GM19035 (cell line): ENCODE data around the gene PLA2G2C.

Experiments
- ATAC-seq: cut with Tn5 transposase; IDR thresholded peaks from one replicate; pipeline ENCODE4 v1.9.1; 2021; ENCODE audit not compliant: unreplicated experiment

PLA2G2C gene

GRCh38 chr1:20209471-20209870, 23.2 kb upstream of the PLA2G2C start:
- ATAC-seq: no peak

DNA sequence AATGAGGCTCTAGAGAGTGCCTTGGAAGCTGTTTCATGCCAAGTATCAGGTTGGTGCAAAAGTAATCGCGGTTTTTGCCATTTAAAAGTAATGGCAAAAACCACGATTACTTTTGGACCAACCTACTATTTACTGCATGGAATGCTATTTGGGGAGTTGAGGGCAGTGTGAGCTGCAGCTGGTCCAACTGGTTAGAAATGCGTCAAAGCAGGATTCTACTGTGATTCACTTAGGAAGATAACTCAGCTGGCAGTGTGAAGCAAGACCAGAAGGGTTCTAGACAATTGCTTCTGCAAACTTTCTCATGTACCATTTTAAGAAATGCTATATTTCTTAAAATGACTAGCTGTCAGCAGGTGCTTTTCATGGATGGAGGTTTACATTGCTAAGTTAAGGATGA, 21.2 kb upstream of the PLA2G2C start:
- no peak for ATAC-seq

DNA sequence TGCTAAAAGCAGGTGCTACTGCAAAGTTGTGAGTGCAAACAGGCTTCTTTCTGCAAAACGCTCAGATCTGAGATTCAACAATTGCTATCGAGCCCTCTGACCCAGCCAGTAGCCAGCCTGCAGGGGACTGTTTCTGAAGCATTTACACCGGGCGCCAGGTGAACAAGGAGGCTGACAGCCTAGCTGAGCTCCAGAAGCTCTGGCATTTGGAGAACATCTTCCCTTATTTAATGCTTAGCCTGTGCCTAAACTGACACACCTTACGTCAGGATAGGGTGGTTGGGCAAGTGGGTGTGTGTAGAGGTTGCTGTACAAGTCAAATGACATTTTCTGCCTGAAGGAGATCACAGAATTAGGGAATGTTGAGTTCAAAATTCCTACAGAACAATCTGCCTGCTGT, 15.8 kb upstream of the PLA2G2C start:
- no peak for ATAC-seq

DNA sequence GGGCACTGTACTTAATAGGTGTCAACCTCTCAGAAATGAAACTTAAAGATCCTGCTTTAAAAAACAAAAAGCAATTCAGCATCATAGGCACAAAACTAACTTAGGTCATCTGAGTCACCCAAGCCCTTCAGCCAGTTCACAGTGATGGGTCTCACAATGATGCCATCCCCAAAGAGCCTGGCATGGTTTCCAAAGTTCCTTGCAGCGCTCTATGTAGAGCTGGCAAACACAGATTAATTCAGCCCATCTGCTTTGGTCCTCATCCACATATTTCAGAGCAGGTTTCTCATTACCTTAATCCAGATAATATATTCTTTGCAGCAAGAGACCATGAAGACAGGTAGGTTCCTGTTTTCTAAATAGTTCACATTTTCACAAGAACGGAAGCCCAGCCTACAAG, 14.6 kb upstream of the PLA2G2C start:
- no peak for ATAC-seq

- no peak for ATAC-seq
Observed at GRCh38 chr1:20199840-20200239, 13.5 kb upstream of the PLA2G2C start.

GRCh38 chr1:20199403-20199802, 13.1 kb upstream of the PLA2G2C start:
- no peak for ATAC-seq

DNA sequence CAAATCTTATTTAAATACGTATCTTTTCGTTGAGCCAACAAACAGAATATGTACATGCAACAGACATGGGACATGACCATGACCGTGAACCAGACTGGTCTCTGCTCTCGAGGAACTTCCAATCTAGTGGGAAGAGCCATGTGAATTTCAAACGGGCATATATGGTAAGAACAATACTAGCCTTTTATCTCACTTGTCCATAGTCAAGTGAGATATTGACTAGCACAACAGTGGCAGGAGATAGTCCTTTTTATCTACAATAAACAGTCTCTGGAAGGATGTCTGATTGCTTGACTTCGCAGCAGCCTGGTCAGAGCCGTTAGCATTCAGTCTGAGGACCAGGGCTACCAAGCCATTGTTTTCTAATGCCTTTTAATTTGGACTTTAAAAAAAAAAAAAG, 12.6 kb upstream of the PLA2G2C start:
- no peak for ATAC-seq

- no peak for ATAC-seq
Observed at GRCh38 chr1:20198296-20198695, 12.0 kb upstream of the PLA2G2C start.

GRCh38 chr1:20197329-20197791, 11.0 kb upstream of the PLA2G2C start:
- ATAC-seq: no peak

DNA sequence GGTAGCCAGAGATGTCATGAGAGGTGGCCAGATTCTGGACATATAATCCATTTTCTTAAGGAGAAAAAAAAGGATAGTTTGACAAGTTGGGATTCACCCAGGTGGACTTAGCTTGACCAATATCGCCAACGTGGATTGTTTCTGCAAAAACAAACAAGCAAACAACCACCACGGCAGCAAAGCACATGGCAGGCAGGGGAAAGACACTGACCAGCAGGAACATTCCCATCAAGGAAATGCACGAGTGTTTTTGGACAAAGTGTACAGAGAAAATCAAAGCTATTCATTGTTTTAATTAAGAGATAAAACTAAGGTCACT, 9.1 kb upstream of the PLA2G2C start:
- ATAC-seq: no peak

GRCh38 chr1:20194757-20195461, 8.6 kb upstream of the PLA2G2C start:
- no peak for ATAC-seq

DNA sequence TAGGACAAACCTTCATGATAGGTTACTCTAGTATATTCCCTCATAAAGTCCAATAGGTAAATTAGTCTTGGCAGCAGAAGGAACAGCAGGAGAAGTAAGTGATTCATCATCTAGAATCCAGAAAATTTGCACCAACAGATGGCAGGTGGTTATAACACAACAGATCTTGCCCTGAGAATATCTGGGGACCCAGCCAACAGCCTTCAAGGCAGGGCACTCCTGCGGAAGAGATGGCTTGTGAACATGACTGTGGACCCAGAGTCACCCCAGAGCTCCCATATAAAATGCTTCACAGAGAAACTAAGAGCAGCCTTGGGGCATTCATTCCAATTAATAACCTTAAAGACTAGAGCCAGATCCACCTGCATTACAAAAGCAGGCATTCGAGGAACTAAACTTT, 7.9 kb upstream of the PLA2G2C start:
- no peak for ATAC-seq

DNA sequence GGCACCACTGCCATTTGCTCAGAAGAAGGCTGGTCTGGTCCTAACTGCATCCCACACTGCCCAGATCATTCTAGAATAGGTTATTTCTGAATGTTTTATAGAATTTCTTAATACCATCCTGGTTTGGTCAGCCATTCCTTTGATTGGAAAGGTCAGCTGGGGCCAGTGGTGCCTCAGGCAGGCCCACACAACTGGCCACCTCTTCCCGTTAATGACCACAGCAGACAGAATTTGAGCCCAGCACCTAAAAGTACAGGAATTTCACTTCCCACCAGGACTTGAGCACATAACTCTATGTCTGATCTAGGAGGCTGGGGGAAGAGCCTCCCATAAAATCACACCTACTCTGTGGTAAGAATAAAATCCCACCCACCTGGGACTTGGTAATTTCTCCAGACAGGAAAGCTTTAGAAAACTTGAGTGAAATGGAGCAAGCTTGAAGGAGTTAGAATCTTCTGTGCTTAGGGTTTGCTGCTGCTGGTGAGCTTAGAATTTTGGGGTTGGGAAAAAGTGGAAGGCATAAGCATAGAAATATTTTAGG, 6.6 kb upstream of the PLA2G2C start:
- no peak for ATAC-seq

DNA sequence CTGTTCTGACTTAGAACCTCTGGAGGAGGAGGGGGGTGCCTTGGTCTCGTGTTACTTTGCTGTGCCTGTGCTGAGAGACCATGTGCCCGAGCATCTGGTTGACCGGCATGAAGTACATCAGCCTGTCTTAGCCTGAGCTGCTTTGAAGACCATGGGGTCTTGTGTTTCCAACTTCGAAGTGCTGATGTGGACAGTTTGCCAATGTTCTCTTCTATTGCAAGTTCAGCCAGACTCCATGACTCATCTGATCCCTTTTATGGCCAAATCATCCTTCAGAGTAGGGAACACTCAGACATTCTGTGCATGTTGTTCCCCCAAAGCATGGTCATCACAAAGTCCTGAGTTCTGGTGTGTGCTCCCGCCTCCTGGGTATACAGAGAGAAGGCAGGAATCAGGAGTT, 6.0 kb upstream of the PLA2G2C start:
- ATAC-seq: no peak

DNA sequence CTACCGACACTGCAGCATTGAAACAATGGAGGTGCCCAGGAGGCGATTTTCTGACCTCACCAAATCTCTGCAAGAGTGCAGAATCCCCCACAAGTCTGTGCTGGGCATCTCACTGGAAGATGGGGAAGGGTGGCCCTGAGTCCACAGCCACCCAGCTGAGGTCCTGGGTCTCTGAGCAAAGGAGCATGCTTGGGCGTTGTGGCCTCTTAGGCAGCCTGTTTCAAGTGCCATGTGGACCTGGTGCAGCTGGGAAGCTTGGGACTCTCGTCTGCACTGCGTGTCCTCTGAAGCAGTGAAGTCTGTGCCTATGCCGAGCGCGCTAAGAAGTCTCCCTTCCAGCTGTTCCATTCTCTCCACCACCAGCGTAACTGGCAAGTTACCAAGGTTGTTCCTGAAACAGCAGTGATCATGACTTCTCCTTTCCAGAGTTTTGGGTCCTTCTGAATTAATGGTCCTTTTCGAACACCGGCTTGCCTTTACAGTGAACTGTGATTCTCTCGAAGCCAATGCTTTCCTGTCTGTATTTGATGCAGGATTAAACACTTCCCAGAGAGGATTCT, 5.0 kb upstream of the PLA2G2C start:
- no peak for ATAC-seq

GRCh38 chr1:20190256-20191160, 4.2 kb upstream of the PLA2G2C start:
- ATAC-seq: no peak

DNA sequence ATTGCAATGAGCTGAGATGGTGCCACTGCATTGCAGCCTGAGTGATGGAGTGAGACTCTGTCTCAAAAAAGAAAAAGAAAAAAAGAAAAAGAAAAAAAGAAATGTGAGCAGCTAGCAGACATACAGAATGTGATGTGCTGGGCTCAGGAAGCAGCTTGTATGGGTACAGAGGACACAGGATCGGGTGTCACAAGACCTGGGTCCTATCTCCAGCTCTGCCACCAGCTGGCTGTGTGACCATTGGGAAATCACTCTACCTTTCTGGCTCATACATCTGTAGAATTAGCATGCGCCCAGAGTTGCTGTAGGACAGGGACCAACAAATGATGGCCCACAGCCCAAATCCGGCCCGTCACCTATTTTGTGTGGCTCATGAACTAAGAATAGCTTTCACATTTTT, 3.3 kb upstream of the PLA2G2C start:
- ATAC-seq: no peak

DNA sequence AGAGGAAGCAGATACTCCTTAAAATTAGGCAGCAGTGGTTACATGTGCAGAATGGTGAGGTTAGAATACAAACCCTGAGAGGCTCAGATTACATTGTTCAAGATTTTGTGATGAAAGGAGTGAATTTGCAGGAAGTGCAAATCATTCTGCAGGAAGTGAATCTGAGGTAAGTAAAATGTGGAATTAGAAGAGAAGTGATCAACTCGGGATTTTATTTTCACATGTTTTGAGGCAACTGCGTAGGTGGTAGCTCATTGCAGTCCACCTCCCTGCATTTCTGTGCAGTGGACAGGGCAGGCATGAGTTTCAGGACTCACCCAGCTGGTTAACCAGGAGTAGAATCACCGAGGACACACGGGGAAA, 2.1 kb upstream of the PLA2G2C start:
- ATAC-seq: no peak

DNA sequence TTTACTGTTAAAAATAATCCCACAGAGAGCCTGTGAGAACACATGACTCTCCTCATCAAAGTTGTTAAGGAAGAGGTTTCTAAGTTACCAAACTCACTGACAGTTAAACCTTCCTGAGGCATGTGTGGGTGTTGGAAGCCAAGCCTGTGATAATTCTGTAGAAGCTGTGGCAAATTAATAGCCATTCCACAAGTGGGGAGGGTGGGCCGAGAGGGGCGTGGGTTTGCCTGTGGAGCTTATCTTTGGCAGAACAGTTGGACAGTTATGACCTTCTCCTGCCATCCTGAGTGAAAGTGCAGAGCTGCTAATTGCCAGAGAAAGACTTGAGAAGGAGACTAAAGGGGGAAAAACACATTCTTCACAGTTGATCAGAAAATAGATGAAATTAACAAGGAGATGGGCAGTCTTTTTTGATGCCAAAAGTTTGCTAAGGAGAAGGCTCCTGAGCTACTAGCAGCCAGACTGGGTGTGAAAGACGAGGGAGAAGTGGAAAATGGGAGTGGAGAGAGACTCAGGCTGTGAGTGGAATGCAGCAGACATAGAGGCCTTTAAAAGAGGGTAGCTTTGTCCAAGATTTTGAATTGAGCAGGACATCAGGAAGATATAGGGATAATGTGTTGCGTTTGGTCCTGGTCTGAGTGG, 1.6 kb upstream of the PLA2G2C start:
- no peak for ATAC-seq

DNA sequence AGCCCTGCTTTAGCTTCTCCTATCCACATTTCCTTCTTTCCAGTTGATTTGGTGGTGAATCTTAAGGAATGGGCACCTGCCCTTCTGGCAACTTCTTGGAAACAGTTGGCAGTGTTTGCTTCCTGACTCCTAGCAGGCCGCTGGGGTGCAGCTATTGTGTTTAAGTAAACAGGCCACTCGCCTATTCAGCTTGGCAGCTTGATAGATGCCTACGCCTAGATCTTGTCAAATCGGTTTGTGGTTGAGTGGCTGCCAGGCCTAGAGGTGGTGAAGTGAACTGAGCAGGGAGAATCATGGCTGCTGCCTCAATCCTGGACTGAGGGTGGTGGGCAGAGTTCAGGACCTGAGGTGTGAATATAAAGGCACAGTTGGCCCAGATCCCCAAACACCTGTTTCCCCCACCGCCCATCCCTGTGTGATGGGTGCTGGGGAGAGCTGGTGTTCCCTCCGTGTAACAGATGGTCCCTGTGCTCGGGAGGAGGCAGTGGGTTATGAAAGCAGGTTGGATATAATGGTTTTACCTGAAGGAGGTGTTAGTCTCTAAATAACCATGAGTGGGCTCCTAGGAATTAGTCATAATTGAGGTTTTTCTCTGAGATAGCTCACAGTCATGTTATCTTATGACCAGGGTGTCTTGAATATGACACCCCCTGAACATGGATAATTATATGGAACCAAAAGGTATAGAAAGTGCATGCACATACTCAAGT, 940 bp upstream of the PLA2G2C start:
- no peak for ATAC-seq
